HepG2 (cell line): ENCODE measurements around the gene HOXA11. TPM values are rescaled to one million over a fixed set of nuclear protein-coding genes. Genes with fewer than 3 reads are reported as not detected.

Experiments used
- ATAC-seq: fragments of 200-7000 bp; cut with Tn5 transposase; 3 replicates; pipeline ENCODE4 v1.9.1; 2020; ENCODE audit warnings: mild to moderate bottlenecking, moderate library complexity
- BruUV-seq: library from RNA; stranded (reverse); fragments of 400-500 nt; replicated peaks from 2 replicates; lab custom pipeline; 2021; lab: Mats Ljungman, UMichigan
- CTCF ChIA-PET: fragments of 300-600 bp; formaldehyde crosslinking; extraction: SDS; loops from one replicate; lab custom pipeline; 2021; ENCODE audit warnings: low total read pairs, inconsistent platforms, low intra/inter-chr PET ratio; lab: Yijun Ruan, JAX
- POLR2A ChIA-PET: fragments of 350-600 bp; sonication (Branson Sonifier 250); formaldehyde crosslinking; loops from one replicate; lab custom pipeline; 2020; ENCODE audit warnings: antibody characterized with exemption, inconsistent platforms; lab: Yijun Ruan, JAX
- DNase-seq: peaks from one replicate; pipeline ENCODE4 v3.0.0-alpha.2; 2015; ENCODE audit warnings: low spot score
- FAIRE-seq: peaks from 3 replicates; lab custom pipeline; 2011; peaks lifted over from hg19 to GRCh38; lab: Jason Lieb, UNC
- H2AFZ ChIP-seq: one replicate; pipeline ENCODE4 v1.6.1; 2011; ENCODE audit warnings: low read length, inconsistent platforms
- H3K27ac ChIP-seq: fragments of 300-600 bp; 3 replicates; pipeline ENCODE4 v1.8.0; 2011; ENCODE audit warnings: mixed run types, mild to moderate bottlenecking, mixed read lengths, low read length, inconsistent platforms; ENCODE audit not compliant: insufficient read depth; ENCODE audit errors: extremely low read length
- H3K27me3 ChIP-seq, 2 experiments: fragments of 200-600 bp in 1 of 2; 2 replicates in 1 of 2; 3 replicates in 1 of 2; pipeline versions ENCODE4 v1.6.0 to v1.8.0; 2011; ENCODE audit warnings: low read length in 2 of 2, mild to moderate bottlenecking in 2 of 2, moderate library complexity in 2 of 2, inconsistent platforms in 1 of 2; ENCODE audit not compliant: insufficient read depth in 2 of 2, control insufficient read depth in 1 of 2
- H3K36me3 ChIP-seq, 2 experiments: fragments of 200-600 bp in 1 of 2; replicated peaks in 1 of 2; 2 replicates in 1 of 2; 3 replicates in 1 of 2; pipeline versions ENCODE4 v1.5.1 to v1.8.0; 2011; ENCODE audit warnings: low read length in 2 of 2, inconsistent platforms in 1 of 2; ENCODE audit not compliant: insufficient read depth in 2 of 2, control insufficient read depth in 1 of 2
- H3K4me1 ChIP-seq: 2 replicates; pipeline ENCODE4 v1.5.1; 2012; ENCODE audit warnings: low read length, inconsistent platforms; ENCODE audit not compliant: insufficient read depth
- H3K4me2 ChIP-seq: 2 replicates; pipeline ENCODE4 v1.6.0; 2011; ENCODE audit warnings: low read depth, low read length, inconsistent platforms
- H3K4me3 ChIP-seq, 3 experiments: fragments of 200-600 bp in 1 of 3; sonication (generic), shearing (Covaris generic) in 1 of 3; replicated peaks in 1 of 3; 2 replicates each; pipeline ENCODE4 v1.5.1; 2011 to 2016; ENCODE audit warnings: low read length in 3 of 3, inconsistent platforms in 2 of 3, low read depth in 2 of 3, mild to moderate bottlenecking in 2 of 3, control low read depth in 1 of 3, mixed read lengths in 1 of 3; ENCODE audit not compliant: insufficient read depth in 1 of 3
- H3K79me2 ChIP-seq: one replicate; pipeline ENCODE4 v1.6.1; 2011; ENCODE audit warnings: low read length, inconsistent platforms; ENCODE audit not compliant: insufficient read depth
- H3K9ac ChIP-seq: 2 replicates; pipeline ENCODE4 v1.6.0; 2011; ENCODE audit warnings: mild to moderate bottlenecking, low read depth, low read length, inconsistent platforms; ENCODE audit not compliant: insufficient read depth
- H3K9me3 ChIP-seq: 2 replicates; pipeline ENCODE4 v1.5.1; 2012; ENCODE audit warnings: mild to moderate bottlenecking, low read length
- H4K20me1 ChIP-seq: 2 replicates; pipeline ENCODE4 v1.6.0; 2011; ENCODE audit warnings: inconsistent platforms, mild to moderate bottlenecking, low read length, moderate library complexity; ENCODE audit not compliant: insufficient read depth
- CHD4 ChIP-seq: fragments of 200-600 bp; sonication (generic); IDR thresholded peaks from 2 replicates; pipeline ENCODE4 v1.7.0; 2017; ENCODE audit warnings: mild to moderate bottlenecking, low read length, borderline replicate concordance
- NR2F6 ChIP-seq, 2 experiments: IDR thresholded peaks; 2 replicates each; pipeline ENCODE4 v1.6.1; 2016; ENCODE audit warnings: antibody characterized with exemption in 1 of 2, mild to moderate bottlenecking in 1 of 2
- RAD21 ChIP-seq: fragments of 450-650 bp; formaldehyde crosslinking; IDR thresholded peaks from 2 replicates; pipeline ENCODE4 v1.5.0; 2020; ENCODE audit warnings: mild to moderate bottlenecking
- RFX3 ChIP-seq: IDR thresholded peaks from 2 replicates; pipeline ENCODE4 v1.6.1; 2016; ENCODE audit warnings: missing biosample characterization, missing genetic modification reagents
- ZNF501 ChIP-seq: sonication (generic); formaldehyde crosslinking; IDR thresholded peaks from 2 replicates; pipeline ENCODE4 v1.5.1; 2020; ENCODE audit warnings: mild to moderate bottlenecking, moderate library complexity, missing genetic modification reagents
- WGBS: methylation state at CpG from one replicate; pipeline ENCODE4 v1.1.6; 2017; ENCODE audit warnings: low lambda C conversion rate; 5-methylcytosine and 5-hydroxymethylcytosine counted together
- in situ Hi-C: cut with HindIII; loops from 2 replicates; pipeline ENCODE4 v1.10.0; 2017; ENCODE audit warnings: low pct_unique_long_range_greater_than_20kb; ENCODE audit not compliant: extremely low pct_ligation_motif_present
- intact Hi-C: fragments of 100-400 bp; cut with micrococcal nuclease; formaldehyde crosslinking; loops from one replicate; pipeline ENCODE4 v1.10.0; 2022; ENCODE audit not compliant: unreplicated experiment
- polyA plus RNA-seq, 8 experiments: library from polyadenylated mRNA; depleted of rRNA in 3 of 8; stranded (reverse) in 7 of 8; unstranded in 1 of 8; fragments of >200 nt; fragmentation: Illumina TruSeq in 4 of 8; extraction: Trizol in 4 of 8; gene quantifications; 2 replicates each; pipeline versions ENCODE4 v1.2.1 to v1.2.3, GENCODE V29; 2011 to 2016; ENCODE audit warnings: low read depth in 4 of 8, missing spikeins in 1 of 8, mixed read lengths in 1 of 8; ENCODE audit not compliant: insufficient read depth in 1 of 8
- total RNA-seq, 5 experiments: library from RNA; depleted of rRNA; stranded (reverse); fragments of >200 nt; fragmentation: Illumina TruSeq; extraction: Trizol; gene quantifications; 2 replicates each; pipeline ENCODE4 v1.2.3, GENCODE V29; 2016; ENCODE audit warnings: low read depth in 1 of 5
- TF ChIP-seq, protein P1 (sequence below): sonication (generic); formaldehyde crosslinking; IDR thresholded peaks from 2 replicates; pipeline ENCODE4 v1.5.0; 2020; ENCODE audit warnings: mild to moderate bottlenecking, missing genetic modification reagents
- TF ChIP-seq, protein P2 (sequence below): sonication (generic); formaldehyde crosslinking; IDR thresholded peaks from 2 replicates; pipeline ENCODE4 v1.4.0; 2020; ENCODE audit warnings: mild to moderate bottlenecking, low read depth, missing genetic modification reagents
- TF ChIP-seq, protein P3 (sequence below): sonication (generic); formaldehyde crosslinking; IDR thresholded peaks from 2 replicates; pipeline ENCODE4 v1.4.0; 2020; ENCODE audit warnings: mild to moderate bottlenecking, missing genetic modification reagents
- TF ChIP-seq, protein P4 (sequence below): sonication (generic); formaldehyde crosslinking; IDR thresholded peaks from 2 replicates; pipeline ENCODE4 v1.4.0; 2020; ENCODE audit warnings: missing genetic modification reagents

HOXA11 gene
- total and polyA plus RNA-seq, 2 of the 13 experiments (the other 11 are each of a cell fraction or from before 2014, with no cell fraction given) = not detected

DNA sequence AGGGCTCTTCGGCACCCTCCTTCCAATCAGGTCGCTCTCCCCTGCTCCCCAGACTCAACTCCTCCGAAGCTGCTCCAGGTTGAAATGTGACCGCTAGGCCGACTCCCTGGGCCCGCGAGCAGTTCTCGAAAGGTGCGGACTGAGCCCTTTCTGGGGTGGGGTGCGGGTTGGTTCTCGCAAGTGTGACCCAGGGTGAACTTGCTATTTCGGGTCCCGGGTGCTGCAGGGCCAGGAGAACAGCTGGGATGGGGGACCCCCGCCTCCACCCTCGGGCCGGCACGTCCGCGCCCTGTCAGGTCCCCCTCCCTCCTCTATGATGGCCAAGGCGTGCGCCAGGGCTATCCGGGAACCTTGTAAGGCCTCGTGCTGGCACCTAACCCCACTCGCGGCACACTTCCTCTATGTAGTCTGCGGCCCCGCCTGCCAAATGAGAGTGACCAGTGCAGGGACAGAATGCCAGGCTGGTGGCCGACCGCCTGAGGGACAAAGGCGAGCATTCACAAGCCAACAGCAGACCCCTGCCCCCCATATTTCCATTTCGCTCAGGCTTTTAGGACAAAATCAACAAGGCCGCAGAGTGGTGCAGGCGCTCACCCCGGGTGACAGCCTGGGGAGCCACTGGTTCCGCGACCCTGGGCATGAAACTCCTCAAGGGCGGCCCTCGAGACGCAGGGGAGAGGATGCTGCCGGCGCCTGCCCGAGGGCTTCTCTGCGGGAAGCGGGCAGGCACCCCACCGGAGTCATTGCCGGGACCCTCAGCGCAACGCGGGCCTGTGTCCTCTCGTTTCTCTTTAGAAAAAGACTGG lies 28.6 kb upstream of the HOXA11 start:
- POLR2A ChIA-PET = no interaction called here
- Histone ChIP-seq H3K9me3 (no peaks in the 10 kb centered on the region), H3K4me3 (no peak overlapping the region), H3K27me3 (peaks cover 3 to 68% of the 10 kb centered on the region in 2 experiments; a peak in 4 of 5 replicates), H3K9ac (no peak overlapping the region), H3K79me2 (no peaks in the 10 kb centered on the region), H3K27ac (no peak overlapping the region), H3K36me3 (no peaks in the 10 kb centered on the region), H2AFZ (no peak overlapping the region), H3K4me1 (peaks cover 15% of the 10 kb centered on the region), H4K20me1 (no peaks in the 10 kb centered on the region), H3K4me2 (no peak overlapping the region)
- ATAC-seq (no peak), DNase-seq (no peak), FAIRE-seq (no peak)
- WGBS = 68% methylated on average over 30 of the region's 50 CpGs
- CTCF ChIA-PET = no interaction called here
- intact Hi-C loops = loop anchor here (5.0 kb wide), 1 partner anchor 809 kb away; no protein-coding TSS in a partner anchor
- in situ Hi-C loops = no loop called here
- BruUV-seq = no TSS peak
- TF ChIP-seq, protein P1, sequence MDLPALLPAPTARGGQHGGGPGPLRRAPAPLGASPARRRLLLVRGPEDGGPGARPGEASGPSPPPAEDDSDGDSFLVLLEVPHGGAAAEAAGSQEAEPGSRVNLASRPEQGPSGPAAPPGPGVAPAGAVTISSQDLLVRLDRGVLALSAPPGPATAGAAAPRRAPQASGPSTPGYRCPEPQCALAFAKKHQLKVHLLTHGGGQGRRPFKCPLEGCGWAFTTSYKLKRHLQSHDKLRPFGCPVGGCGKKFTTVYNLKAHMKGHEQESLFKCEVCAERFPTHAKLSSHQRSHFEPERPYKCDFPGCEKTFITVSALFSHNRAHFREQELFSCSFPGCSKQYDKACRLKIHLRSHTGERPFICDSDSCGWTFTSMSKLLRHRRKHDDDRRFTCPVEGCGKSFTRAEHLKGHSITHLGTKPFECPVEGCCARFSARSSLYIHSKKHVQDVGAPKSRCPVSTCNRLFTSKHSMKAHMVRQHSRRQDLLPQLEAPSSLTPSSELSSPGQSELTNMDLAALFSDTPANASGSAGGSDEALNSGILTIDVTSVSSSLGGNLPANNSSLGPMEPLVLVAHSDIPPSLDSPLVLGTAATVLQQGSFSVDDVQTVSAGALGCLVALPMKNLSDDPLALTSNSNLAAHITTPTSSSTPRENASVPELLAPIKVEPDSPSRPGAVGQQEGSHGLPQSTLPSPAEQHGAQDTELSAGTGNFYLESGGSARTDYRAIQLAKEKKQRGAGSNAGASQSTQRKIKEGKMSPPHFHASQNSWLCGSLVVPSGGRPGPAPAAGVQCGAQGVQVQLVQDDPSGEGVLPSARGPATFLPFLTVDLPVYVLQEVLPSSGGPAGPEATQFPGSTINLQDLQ (CRISPR knock-in tag) = no peak
- no peak for TF ChIP-seq ZNF501 (CRISPR knock-in tag)
- TF ChIP-seq, protein P2, sequence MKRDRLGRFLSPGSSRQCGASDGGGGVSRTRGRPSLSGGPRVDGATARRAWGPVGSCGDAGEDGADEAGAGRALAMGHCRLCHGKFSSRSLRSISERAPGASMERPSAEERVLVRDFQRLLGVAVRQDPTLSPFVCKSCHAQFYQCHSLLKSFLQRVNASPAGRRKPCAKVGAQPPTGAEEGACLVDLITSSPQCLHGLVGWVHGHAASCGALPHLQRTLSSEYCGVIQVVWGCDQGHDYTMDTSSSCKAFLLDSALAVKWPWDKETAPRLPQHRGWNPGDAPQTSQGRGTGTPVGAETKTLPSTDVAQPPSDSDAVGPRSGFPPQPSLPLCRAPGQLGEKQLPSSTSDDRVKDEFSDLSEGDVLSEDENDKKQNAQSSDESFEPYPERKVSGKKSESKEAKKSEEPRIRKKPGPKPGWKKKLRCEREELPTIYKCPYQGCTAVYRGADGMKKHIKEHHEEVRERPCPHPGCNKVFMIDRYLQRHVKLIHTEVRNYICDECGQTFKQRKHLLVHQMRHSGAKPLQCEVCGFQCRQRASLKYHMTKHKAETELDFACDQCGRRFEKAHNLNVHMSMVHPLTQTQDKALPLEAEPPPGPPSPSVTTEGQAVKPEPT (CRISPR knock-in tag) = no peak
- TF ChIP-seq NR2F6 (IDR thresholded peaks at IDR 0.05) = no peak
- no peak for TF ChIP-seq NR2F6 (CRISPR knock-in tag; IDR thresholded peaks at IDR 0.05)
- no peak for TF ChIP-seq RAD21 (CRISPR knock-in tag)
- TF ChIP-seq, protein P3, sequence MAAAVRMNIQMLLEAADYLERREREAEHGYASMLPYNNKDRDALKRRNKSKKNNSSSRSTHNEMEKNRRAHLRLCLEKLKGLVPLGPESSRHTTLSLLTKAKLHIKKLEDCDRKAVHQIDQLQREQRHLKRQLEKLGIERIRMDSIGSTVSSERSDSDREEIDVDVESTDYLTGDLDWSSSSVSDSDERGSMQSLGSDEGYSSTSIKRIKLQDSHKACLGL (CRISPR knock-in tag) = no peak
- TF ChIP-seq, protein P4, sequence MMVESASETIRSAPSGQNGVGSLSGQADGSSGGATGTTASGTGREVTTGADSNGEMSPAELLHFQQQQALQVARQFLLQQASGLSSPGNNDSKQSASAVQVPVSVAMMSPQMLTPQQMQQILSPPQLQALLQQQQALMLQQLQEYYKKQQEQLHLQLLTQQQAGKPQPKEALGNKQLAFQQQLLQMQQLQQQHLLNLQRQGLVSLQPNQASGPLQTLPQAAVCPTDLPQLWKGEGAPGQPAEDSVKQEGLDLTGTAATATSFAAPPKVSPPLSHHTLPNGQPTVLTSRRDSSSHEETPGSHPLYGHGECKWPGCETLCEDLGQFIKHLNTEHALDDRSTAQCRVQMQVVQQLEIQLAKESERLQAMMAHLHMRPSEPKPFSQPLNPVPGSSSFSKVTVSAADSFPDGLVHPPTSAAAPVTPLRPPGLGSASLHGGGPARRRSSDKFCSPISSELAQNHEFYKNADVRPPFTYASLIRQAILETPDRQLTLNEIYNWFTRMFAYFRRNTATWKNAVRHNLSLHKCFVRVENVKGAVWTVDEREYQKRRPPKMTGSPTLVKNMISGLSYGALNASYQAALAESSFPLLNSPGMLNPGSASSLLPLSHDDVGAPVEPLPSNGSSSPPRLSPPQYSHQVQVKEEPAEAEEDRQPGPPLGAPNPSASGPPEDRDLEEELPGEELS (CRISPR knock-in tag) = no peak
- no peak for TF ChIP-seq RFX3 (CRISPR knock-in tag)
- no peak for TF ChIP-seq CHD4
